Neural progenitor cell (in vitro differentiated cells): Measurements from ENCODE around the gene SAPCD1. TPM values are rescaled to one million over a fixed set of nuclear protein-coding genes. Genes with fewer than 3 reads are reported as not detected.

ENCODE experiments used
- DNase-seq: peaks from one replicate; pipeline ENCODE4 v3.0.0-alpha.2; 2016; ENCODE audit warnings: low spot score
- H2AFZ ChIP-seq: fragments of 200-600 bp; sonication (generic); replicated peaks from 2 replicates; pipeline ENCODE4 v1.6.1; 2016; ENCODE audit warnings: antibody characterized with exemption
- H3F3A ChIP-seq: fragments of 200-600 bp; sonication (generic); 2 replicates; pipeline ENCODE4 v1.6.1; 2016; ENCODE audit warnings: antibody characterized with exemption, low read depth
- H3K27ac ChIP-seq: fragments of 200-600 bp; sonication (generic); 2 replicates; pipeline ENCODE4 v1.5.1; 2016; ENCODE audit warnings: mild to moderate bottlenecking
- H3K27me3 ChIP-seq: fragments of 200-600 bp; sonication (generic); 2 replicates; pipeline ENCODE4 v1.6.1; 2016; ENCODE audit warnings: mild to moderate bottlenecking, moderate library complexity
- H3K36me3 ChIP-seq: fragments of 200-600 bp; sonication (generic); 2 replicates; pipeline ENCODE4 v1.5.1; 2016
- H3K4me1 ChIP-seq: fragments of 200-600 bp; sonication (generic); 2 replicates; pipeline ENCODE4 v1.6.1; 2016; ENCODE audit warnings: mixed run types
- H3K4me2 ChIP-seq: fragments of 200-600 bp; sonication (generic); 2 replicates; pipeline ENCODE4 v1.6.1; 2016
- H3K4me3 ChIP-seq: fragments of 200-600 bp; sonication (generic); 2 replicates; pipeline ENCODE4 v1.5.1; 2016
- H3K79me2 ChIP-seq: fragments of 200-600 bp; sonication (generic); 2 replicates; pipeline ENCODE4 v1.6.1; 2016; ENCODE audit warnings: low read depth
- H3K9ac ChIP-seq: fragments of 200-600 bp; sonication (generic); 2 replicates; pipeline ENCODE4 v1.6.1; 2016
- H3K9me3 ChIP-seq: fragments of 200-600 bp; sonication (generic); 2 replicates; pipeline ENCODE4 v1.5.1; 2016; ENCODE audit warnings: low read depth
- H4K20me1 ChIP-seq: fragments of 200-600 bp; sonication (generic); 2 replicates; pipeline ENCODE4 v1.6.1; 2016; ENCODE audit warnings: low read depth
- H3K27ac Mint-ChIP-seq: 3 replicates; pipeline ENCODE4 v1.8.0; 2021; ENCODE audit warnings: mixed read lengths
- H3K27me3 Mint-ChIP-seq: 2 replicates; pipeline ENCODE4 v1.8.0; 2022; ENCODE audit warnings: low read depth, mild to moderate bottlenecking, inconsistent platforms, moderate library complexity, mixed read lengths; ENCODE audit not compliant: insufficient read depth
- H3K36me3 Mint-ChIP-seq: 3 replicates; pipeline ENCODE4 v1.8.0; 2021; ENCODE audit warnings: mixed read lengths
- H3K4me1 Mint-ChIP-seq: 3 replicates; pipeline ENCODE4 v1.8.0; 2021; ENCODE audit warnings: mixed read lengths
- H3K4me3 Mint-ChIP-seq: 3 replicates; pipeline ENCODE4 v1.8.0; 2021; ENCODE audit warnings: mild to moderate bottlenecking, moderate library complexity, mixed read lengths
- H3K9me3 Mint-ChIP-seq: 3 replicates; pipeline ENCODE4 v1.8.0; 2020; ENCODE audit warnings: mixed read lengths
- EZH2 ChIP-seq: fragments of 200-600 bp; sonication (generic); IDR thresholded peaks from 2 replicates; pipeline ENCODE4 v1.6.1; 2017; ENCODE audit warnings: antibody characterized with exemption, mild to moderate bottlenecking, moderate library complexity
- EZH2phosphoT487 ChIP-seq: fragments of 200-600 bp; sonication (generic); IDR thresholded peaks from 2 replicates; pipeline ENCODE4 v1.6.1; 2017; ENCODE audit warnings: antibody characterized with exemption
- total RNA-seq: library from RNA; depleted of rRNA; stranded (reverse); fragments of >200 nt; gene quantifications from 2 replicates; pipeline ENCODE4 v1.2.3, GENCODE V29; 2015; ENCODE audit warnings: low replicate concordance
- TF ChIP-seq, protein P1 (sequence below): fragments of 200-600 bp; sonication (generic); IDR thresholded peaks from 2 replicates; pipeline ENCODE4 v1.5.1; 2017; ENCODE audit warnings: antibody characterized with exemption, mild to moderate bottlenecking

Gene SAPCD1
- total RNA-seq, 1 donor from 2014 or later: 11.9 TPM

DNA sequence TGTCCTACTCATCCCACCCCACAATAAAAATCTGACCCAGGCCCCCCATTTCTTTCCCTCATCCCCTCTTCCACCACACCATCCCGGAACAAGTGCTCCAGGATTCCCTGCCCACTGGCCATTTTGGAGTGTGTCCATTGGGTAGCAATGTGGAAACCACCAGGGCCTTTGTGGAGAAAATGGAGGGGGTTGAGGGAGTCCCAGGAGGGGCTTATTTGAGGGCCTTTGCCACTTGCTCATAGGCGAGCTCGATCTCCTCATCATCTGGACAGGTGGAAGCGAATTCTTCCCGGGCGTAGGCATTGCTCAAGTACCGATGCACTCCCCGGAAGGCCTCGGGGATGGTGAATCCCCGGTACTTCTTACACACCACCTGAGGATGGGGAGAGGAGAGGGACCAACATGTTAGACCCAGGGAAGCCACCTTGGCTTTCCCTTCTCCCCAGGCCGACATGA lies 31.8 kb upstream of the SAPCD1 start:
- Histone ChIP-seq H3K27me3 (no peaks in the 10 kb centered on the region), H3K9ac (no peak overlapping the region), H3K4me1 (peaks cover 11% of the 10 kb centered on the region), H3K79me2 (peaks cover 40% of the 10 kb centered on the region), H3K27ac (no peak overlapping the region), H3K4me3 (peak overlapping the region; percentile 99), H3K36me3 (peaks cover 5% of the 10 kb centered on the region), H3K4me2 (peak overlapping the region; percentile 68), H3K9me3 (no peaks in the 10 kb centered on the region), H4K20me1 (peaks cover 39% of the 10 kb centered on the region), H2AFZ (no peak overlapping the region), H3F3A (peaks cover 56% of the 10 kb centered on the region)
- Mint-ChIP-seq H3K27me3 (peaks cover 6% of the 10 kb centered on the region), H3K4me1 (peaks cover 49% of the 10 kb centered on the region), H3K9me3 (no peaks in the 10 kb centered on the region), H3K36me3 (peaks cover 48% of the 10 kb centered on the region), H3K27ac (peak overlapping the region; percentile 10), H3K4me3 (peak overlapping the region; percentile 99)
- peak; percentile 38 for DNase-seq
- TF ChIP-seq, protein P1, sequence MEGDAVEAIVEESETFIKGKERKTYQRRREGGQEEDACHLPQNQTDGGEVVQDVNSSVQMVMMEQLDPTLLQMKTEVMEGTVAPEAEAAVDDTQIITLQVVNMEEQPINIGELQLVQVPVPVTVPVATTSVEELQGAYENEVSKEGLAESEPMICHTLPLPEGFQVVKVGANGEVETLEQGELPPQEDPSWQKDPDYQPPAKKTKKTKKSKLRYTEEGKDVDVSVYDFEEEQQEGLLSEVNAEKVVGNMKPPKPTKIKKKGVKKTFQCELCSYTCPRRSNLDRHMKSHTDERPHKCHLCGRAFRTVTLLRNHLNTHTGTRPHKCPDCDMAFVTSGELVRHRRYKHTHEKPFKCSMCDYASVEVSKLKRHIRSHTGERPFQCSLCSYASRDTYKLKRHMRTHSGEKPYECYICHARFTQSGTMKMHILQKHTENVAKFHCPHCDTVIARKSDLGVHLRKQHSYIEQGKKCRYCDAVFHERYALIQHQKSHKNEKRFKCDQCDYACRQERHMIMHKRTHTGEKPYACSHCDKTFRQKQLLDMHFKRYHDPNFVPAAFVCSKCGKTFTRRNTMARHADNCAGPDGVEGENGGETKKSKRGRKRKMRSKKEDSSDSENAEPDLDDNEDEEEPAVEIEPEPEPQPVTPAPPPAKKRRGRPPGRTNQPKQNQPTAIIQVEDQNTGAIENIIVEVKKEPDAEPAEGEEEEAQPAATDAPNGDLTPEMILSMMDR: no peak
- TF ChIP-seq EZH2 (no peak), EZH2phosphoT487 (no peak)

DNA sequence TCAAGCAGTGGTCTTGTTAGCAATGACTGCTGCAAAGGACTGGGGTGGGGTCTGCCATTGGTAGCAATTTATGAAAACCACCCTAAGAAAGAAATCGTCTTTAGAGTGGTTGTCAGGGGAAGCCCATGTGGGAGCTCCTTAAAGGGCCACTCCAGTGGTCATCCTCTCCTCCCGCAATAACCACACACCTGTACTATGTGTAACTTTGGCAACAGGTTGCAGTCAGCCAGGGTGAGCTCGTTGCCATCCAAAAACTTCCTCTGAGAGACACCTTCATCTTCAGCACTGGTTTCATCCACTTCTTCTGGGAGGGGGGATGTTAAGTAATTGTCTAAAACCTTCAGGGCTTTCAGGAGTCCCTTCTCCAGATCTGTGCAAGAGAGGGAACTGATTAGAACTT lies 30.4 kb upstream of the SAPCD1 start:
- Histone ChIP-seq H3K4me2 (no peak overlapping the region), H3K36me3 (peaks cover 5% of the 10 kb centered on the region), H3K4me3 (no peak overlapping the region), H3K27ac (no peak overlapping the region), H4K20me1 (peaks cover 39% of the 10 kb centered on the region), H3K9ac (no peak overlapping the region), H3K4me1 (peaks cover 17% of the 10 kb centered on the region), H2AFZ (no peak overlapping the region), H3K9me3 (no peaks in the 10 kb centered on the region), H3K79me2 (peaks cover 54% of the 10 kb centered on the region), H3K27me3 (no peaks in the 10 kb centered on the region), H3F3A (peaks cover 63% of the 10 kb centered on the region)
- Mint-ChIP-seq H3K27ac (no peak overlapping the region), H3K9me3 (no peaks in the 10 kb centered on the region), H3K4me1 (peaks cover 52% of the 10 kb centered on the region), H3K36me3 (peaks cover 34% of the 10 kb centered on the region), H3K4me3 (peak overlapping the region; percentile 41), H3K27me3 (peaks cover 5% of the 10 kb centered on the region)
- no peak for DNase-seq
- TF ChIP-seq EZH2phosphoT487 (no peak), EZH2 (no peak)
- TF ChIP-seq, protein P1: no peak

DNA sequence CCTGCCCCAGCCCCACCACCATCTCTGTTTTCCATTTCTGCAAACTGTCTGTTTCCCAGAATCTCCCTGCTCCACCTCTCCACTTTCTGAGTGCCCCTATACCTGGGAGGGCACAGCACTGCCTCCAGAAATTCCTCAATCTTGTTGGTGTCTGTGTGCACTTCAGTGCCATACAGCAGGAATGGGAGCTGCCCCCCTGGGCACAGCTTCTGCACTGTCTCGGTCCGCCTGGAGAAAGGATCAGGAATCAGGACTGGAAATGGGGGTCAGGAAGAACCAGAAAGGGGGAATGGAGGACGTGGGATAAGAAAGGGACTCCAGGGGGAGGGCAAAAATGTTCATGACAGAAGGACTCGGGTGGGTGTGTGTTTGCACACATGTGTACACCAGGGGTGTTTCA lies 28.7 kb upstream of the SAPCD1 start:
- H3K4me3 Mint-ChIP-seq: peak overlapping the region; percentile 94
- H3K27ac Mint-ChIP-seq: no peak overlapping the region
- no peaks in the 10 kb centered on the region for H3K27me3 ChIP-seq
- peaks cover 24% of the 10 kb centered on the region for H3K36me3 Mint-ChIP-seq
- TF ChIP-seq, protein P1: no peak
- no peak for TF ChIP-seq EZH2phosphoT487
- TF ChIP-seq EZH2: no peak
- peaks cover 26% of the 10 kb centered on the region for H4K20me1 ChIP-seq
- no peaks in the 10 kb centered on the region for H3K27me3 Mint-ChIP-seq
- H3K79me2 ChIP-seq: peaks cover 42% of the 10 kb centered on the region
- peaks cover 61% of the 10 kb centered on the region for H3K4me1 Mint-ChIP-seq
- DNase-seq: no peak
- H3K27ac ChIP-seq: no peak overlapping the region
- peaks cover 77% of the 10 kb centered on the region for H3F3A ChIP-seq
- H3K4me1 ChIP-seq: peaks cover 29% of the 10 kb centered on the region
- H3K36me3 ChIP-seq: peaks cover 5% of the 10 kb centered on the region
- H2AFZ ChIP-seq: no peak overlapping the region
- H3K9ac ChIP-seq: no peak overlapping the region
- no peak overlapping the region for H3K4me2 ChIP-seq
- H3K4me3 ChIP-seq: no peak overlapping the region
- H3K9me3 Mint-ChIP-seq: no peaks in the 10 kb centered on the region
- no peaks in the 10 kb centered on the region for H3K9me3 ChIP-seq
